Activated naive CD4-positive, alpha-beta T cell treated with anti-CD3 and anti-CD28 coated beads, Interleukin-2, amount 50 U/mL, for 24 hours (primary cell): Measurements from ENCODE around the gene KCNH1.

Experiments
- H3K27ac Mint-ChIP-seq: one replicate; pipeline ENCODE4 v1.8.0; 2021; ENCODE audit warnings: mild to moderate bottlenecking, mixed read lengths
- H3K27me3 Mint-ChIP-seq: one replicate; pipeline ENCODE4 v1.8.0; 2021; ENCODE audit warnings: mixed read lengths
- H3K36me3 Mint-ChIP-seq: one replicate; pipeline ENCODE4 v1.8.0; 2021; ENCODE audit warnings: mixed read lengths
- H3K4me1 Mint-ChIP-seq: one replicate; pipeline ENCODE4 v1.8.0; 2021; ENCODE audit warnings: mixed read lengths
- H3K4me3 Mint-ChIP-seq: one replicate; pipeline ENCODE4 v1.8.0; 2021; ENCODE audit warnings: mild to moderate bottlenecking, mixed read lengths
- H3K9me3 Mint-ChIP-seq: one replicate; pipeline ENCODE4 v1.8.0; 2021; ENCODE audit warnings: mixed read lengths

Gene KCNH1

GRCh38 chr1:211133836-211134669, at the start of gene KCNH1:
Gene KCNH1 (minus strand): TSS chr1:211134148. CDS start chr1:211133945, 203 bp downstream.
- Mint-ChIP-seq H3K36me3 (no peaks in the 10 kb centered on the region), H3K4me1 (peaks cover 7% of the 10 kb centered on the region), H3K4me3 (peak within 1 kb of the TSS; percentile 72), H3K27ac (no peak within 1 kb of the TSS), H3K9me3 (no peaks in the 10 kb centered on the region), H3K27me3 (peaks cover 39% of the 10 kb centered on the region)

DNA sequence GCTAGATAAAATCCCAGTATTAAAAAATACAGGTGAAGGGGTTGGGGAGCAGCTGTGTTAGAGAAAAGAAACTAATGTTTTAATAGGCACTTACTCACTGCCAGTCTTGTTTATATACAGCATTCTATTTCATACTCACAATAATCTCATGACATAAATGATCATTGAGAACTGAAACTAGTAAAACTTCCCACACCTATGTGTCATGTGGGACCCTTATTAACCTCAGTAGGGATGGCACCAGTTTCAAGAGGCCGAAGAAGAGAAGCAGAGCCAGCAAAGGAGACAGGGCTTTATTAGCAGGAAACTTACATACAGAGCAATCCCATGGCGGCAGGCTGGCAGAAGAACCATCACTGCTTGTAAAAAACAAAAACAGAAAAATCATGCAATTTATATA, 48.8 kb upstream of the KCNH1 start:
- Mint-ChIP-seq H3K27ac (no peak overlapping the region), H3K4me3 (no peak overlapping the region), H3K36me3 (no peaks in the 10 kb centered on the region), H3K4me1 (no peaks in the 10 kb centered on the region), H3K9me3 (no peaks in the 10 kb centered on the region), H3K27me3 (peaks cover 4% of the 10 kb centered on the region)

DNA sequence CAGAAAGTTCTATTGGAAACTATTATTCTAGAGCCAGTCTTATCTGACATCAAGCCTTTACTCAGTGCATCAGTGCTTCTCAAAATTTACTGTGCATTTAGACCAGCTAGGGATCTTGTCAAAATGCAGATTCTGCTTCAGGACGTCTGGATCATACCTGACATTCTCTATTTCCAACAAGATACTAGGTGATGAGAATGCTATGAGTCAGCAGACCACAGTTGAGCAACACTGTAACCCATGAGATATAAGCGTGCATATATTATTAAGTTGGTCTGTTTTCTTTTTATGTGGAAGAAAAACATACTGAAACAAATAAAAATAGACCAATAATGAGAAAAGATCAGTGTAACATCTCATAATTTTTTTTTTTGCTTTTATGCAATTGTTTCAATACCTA, 40.4 kb upstream of the KCNH1 start:
- no peaks in the 10 kb centered on the region for H3K27me3 Mint-ChIP-seq
- H3K9me3 Mint-ChIP-seq: peaks cover 4% of the 10 kb centered on the region
- H3K4me1 Mint-ChIP-seq: no peaks in the 10 kb centered on the region

DNA sequence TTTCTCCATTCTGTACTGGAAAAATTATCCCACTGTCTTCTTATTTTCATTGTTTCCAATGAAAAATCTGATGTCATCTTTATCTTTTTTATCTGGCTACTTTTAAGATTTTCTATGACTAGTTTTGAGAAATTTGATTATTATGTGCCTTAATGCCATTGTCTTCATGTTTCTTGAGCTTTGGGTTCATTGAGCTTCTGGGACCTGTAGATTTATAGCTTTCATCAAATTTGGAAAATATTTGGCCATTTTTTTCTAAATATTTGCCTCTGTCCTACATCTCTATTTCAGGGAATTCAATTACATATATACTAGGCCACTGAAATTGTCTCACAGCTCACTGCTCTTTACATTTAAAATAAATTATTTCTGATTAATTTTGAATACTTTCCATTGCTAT, 38.7 kb upstream of the KCNH1 start:
- H3K4me3 Mint-ChIP-seq: no peak overlapping the region
- H3K27ac Mint-ChIP-seq: no peak overlapping the region

More for the DNA sequence above, 40.4 kb upstream of the KCNH1 start:
- no peak overlapping the region for H3K4me3 Mint-ChIP-seq
- peaks cover 4% of the 10 kb centered on the region for H3K36me3 Mint-ChIP-seq
- no peak overlapping the region for H3K27ac Mint-ChIP-seq

GRCh38 chr1:211169353-211169752, 35.4 kb upstream of the KCNH1 start:
- H3K27ac Mint-ChIP-seq: no peak overlapping the region
- peaks cover 19% of the 10 kb centered on the region for H3K9me3 Mint-ChIP-seq
- no peak overlapping the region for H3K4me3 Mint-ChIP-seq
- H3K27me3 Mint-ChIP-seq: peaks cover 7% of the 10 kb centered on the region
- no peaks in the 10 kb centered on the region for H3K4me1 Mint-ChIP-seq
- peaks cover 12% of the 10 kb centered on the region for H3K36me3 Mint-ChIP-seq

More for the DNA sequence above, 38.7 kb upstream of the KCNH1 start:
- no peaks in the 10 kb centered on the region for H3K4me1 Mint-ChIP-seq
- peaks cover 13% of the 10 kb centered on the region for H3K9me3 Mint-ChIP-seq
- peaks cover 8% of the 10 kb centered on the region for H3K36me3 Mint-ChIP-seq
- no peaks in the 10 kb centered on the region for H3K27me3 Mint-ChIP-seq

DNA sequence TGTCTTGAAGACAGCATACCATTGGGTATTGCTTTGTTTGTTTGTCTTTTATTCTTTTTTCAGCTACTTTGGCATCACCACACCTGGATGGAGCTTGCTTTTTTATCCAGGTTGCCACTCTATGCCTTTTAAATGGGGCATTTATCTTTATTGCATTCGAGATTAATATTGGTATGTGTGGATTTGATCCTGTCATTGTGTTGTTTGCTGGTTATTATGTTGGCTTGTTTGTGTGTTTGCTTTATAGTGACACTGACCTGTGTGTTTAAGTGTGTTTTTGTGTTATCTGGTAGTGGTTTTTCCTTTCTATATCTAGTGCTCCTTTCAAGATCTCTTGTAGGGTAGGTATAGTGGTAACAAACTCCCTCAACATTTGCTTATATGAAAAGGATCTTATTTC, 24.9 kb upstream of the KCNH1 start:
- peaks cover 5% of the 10 kb centered on the region for H3K4me1 Mint-ChIP-seq
- H3K9me3 Mint-ChIP-seq: peaks cover 7% of the 10 kb centered on the region
- H3K4me3 Mint-ChIP-seq: no peak overlapping the region
- no peak overlapping the region for H3K27ac Mint-ChIP-seq
- peaks cover 4% of the 10 kb centered on the region for H3K27me3 Mint-ChIP-seq
- peaks cover 1% of the 10 kb centered on the region for H3K36me3 Mint-ChIP-seq

DNA sequence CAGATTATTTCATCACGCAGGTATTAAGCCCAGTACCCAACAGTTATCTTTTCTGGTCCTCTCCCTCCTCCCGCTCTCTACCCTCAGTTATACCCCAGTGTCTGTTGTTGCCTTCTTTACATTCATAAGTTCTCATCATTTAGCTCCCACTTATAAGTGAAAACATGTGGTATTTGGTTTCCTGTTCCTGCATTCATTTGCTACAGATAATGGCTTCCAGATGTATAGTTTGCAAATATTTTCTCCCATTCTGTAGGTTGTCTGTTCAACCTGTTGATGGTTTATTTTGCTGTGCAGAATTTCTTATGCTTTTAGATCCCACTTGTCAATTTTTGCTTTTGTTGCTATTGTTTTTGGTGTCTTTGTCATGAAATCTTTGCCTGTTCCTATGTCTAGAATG, 21.1 kb upstream of the KCNH1 start:
- Mint-ChIP-seq H3K27ac (no peak overlapping the region), H3K4me1 (peaks cover 5% of the 10 kb centered on the region), H3K36me3 (peaks cover 1% of the 10 kb centered on the region), H3K9me3 (peaks cover 7% of the 10 kb centered on the region), H3K27me3 (no peaks in the 10 kb centered on the region), H3K4me3 (no peak overlapping the region)

DNA sequence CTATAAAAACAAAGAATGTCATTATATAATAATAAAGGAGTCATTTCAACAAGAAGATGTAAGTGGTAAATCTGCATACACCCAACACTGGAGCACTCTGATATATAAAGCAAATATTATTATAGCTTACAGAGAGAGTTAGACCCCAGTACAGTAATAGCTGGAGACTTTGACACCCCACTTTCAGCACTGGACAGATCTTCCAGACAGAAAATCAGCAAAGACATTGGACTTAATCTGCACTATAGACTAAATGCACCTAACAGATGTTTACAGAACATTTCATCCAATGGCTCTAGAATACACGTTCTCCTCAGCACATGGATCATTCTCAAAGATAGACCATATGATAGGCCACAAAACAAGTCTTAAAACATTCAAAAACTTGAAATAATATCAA, 20.0 kb upstream of the KCNH1 start:
- Mint-ChIP-seq H3K27ac (no peak overlapping the region), H3K9me3 (peaks cover 7% of the 10 kb centered on the region), H3K4me1 (peaks cover 5% of the 10 kb centered on the region), H3K27me3 (peaks cover 1% of the 10 kb centered on the region), H3K4me3 (no peak overlapping the region), H3K36me3 (peaks cover 1% of the 10 kb centered on the region)

- Mint-ChIP-seq H3K27ac (no peak overlapping the region), H3K27me3 (peaks cover 4% of the 10 kb centered on the region), H3K4me1 (no peaks in the 10 kb centered on the region)
Measured at GRCh38 chr1:211148366-211148765, 14.4 kb upstream of the KCNH1 start.

DNA sequence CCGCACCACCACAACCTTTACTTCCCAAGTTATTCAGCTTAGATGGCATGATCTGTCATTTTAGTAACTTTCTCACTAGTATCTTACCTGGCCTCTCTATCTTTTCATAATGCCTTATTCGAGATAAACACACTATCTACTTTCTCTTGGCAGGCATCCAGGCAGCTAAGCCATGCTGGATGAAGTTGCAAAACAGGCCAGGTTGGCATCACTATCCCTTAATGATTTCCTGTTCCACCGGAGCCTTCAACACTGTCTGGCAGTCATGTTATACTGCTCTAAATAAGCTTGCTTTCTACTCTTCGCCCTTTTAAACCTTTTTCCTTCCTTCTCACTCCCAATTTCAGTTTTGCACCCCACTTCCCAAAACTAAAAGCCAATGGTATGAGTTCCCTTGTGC, 12.0 kb upstream of the KCNH1 start:
- Mint-ChIP-seq H3K4me3 (no peak overlapping the region), H3K27me3 (peaks cover 15% of the 10 kb centered on the region), H3K27ac (no peak overlapping the region), H3K36me3 (no peaks in the 10 kb centered on the region), H3K9me3 (no peaks in the 10 kb centered on the region), H3K4me1 (no peaks in the 10 kb centered on the region)

More at GRCh38 chr1:211148366-211148765, 14.4 kb upstream of the KCNH1 start:
- H3K4me3 Mint-ChIP-seq: no peak overlapping the region
- H3K36me3 Mint-ChIP-seq: no peaks in the 10 kb centered on the region
- H3K9me3 Mint-ChIP-seq: no peaks in the 10 kb centered on the region

- Mint-ChIP-seq H3K9me3 (no peaks in the 10 kb centered on the region), H3K4me3 (no peak overlapping the region), H3K36me3 (peaks cover under 1% of the 10 kb centered on the region), H3K27me3 (peaks cover 43% of the 10 kb centered on the region), H3K27ac (no peak overlapping the region), H3K4me1 (peaks cover 7% of the 10 kb centered on the region)
Measured at GRCh38 chr1:211135342-211135950, 1.5 kb upstream of the KCNH1 start.

DNA sequence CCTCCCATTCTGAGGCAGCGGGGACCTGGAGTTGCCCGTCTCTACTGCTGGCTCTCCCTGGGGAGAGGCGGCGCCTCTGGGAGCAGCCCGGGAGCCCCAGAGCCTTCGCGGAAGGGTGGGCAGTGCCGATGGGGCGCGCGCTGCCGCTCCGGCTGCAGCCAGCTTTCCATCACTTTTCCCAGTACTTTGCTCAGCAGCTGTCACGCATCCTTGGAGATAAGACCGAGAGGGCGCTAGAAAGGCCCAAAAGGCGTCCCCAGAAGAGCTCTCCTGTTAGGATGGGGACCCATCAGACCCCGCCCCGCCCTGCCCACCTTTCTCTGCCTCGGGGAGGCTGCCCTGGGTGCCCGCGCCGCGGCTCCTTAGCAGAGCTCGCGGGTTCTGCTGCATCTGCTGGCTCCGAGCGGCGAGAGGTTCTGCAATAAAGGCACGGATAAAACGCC, 534 bp downstream of the KCNH1 start:
- Mint-ChIP-seq H3K4me1 (peaks cover 7% of the 10 kb centered on the region), H3K36me3 (no peaks in the 10 kb centered on the region), H3K4me3 (peak overlapping the region; percentile 72), H3K9me3 (no peaks in the 10 kb centered on the region), H3K27ac (no peak overlapping the region), H3K27me3 (peaks cover 34% of the 10 kb centered on the region)

DNA sequence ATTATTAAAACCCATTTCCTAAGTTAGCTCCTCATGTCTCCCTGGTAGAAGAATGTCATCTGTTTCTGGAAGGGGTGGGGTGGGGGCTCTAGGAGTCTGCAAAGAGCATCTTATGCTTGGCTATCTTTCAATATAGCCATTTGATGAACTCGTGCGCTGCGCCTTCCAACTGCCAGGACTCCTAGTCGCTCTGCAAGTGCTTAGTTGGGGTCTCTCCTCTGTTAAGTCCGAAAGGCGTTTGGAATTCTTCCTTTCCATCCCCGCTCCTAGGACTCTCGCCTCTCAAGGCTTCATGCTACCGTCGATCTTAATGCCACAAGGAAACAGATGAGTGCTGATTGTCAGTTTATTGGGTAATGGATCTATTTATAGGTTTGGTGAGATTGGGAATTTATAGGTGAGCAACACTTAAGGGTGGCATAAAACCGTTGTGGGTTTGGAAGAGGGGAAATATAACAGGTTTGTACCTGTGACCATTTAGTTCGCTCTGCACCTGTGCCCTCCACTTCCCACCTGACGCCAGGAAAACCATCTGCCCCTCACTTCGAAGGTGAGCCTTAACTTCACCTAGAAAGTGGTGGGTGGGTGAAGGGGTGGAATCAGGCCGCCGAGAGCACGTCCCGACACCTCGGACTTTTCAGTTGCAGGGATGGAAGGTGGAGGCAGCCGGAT, 1.1 kb downstream of the KCNH1 start:
- Mint-ChIP-seq H3K27ac (no peak overlapping the region), H3K4me3 (peak overlapping the region; percentile 27), H3K4me1 (peaks cover 7% of the 10 kb centered on the region)

GRCh38 chr1:211129776-211130175, 4.2 kb downstream of the KCNH1 start:
- Mint-ChIP-seq H3K4me1 (peaks cover 4% of the 10 kb centered on the region), H3K27ac (no peak overlapping the region), H3K36me3 (no peaks in the 10 kb centered on the region), H3K4me3 (no peak overlapping the region), H3K9me3 (no peaks in the 10 kb centered on the region), H3K27me3 (peaks cover 25% of the 10 kb centered on the region)

More for the DNA sequence above, 1.1 kb downstream of the KCNH1 start:
- Mint-ChIP-seq H3K9me3 (no peaks in the 10 kb centered on the region), H3K27me3 (peaks cover 33% of the 10 kb centered on the region), H3K36me3 (no peaks in the 10 kb centered on the region)

DNA sequence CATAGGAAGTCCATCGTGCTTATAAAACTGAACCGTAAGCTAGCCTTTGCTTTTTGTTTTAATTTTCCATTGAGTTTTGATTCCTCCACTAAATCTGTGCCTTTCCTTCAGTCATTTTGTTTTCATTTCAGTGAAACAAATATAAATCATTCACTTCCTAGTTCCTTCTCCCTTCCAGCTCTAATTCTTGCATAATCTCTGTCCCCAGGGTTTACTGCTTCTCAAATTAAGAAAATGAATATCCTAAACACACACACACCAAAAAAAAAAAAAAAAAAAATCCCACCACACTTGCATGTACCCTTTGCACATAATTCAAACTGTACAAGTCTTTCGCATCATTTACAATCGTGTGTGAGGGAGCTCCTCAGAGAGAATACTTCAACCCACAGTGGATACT, 6.8 kb downstream of the KCNH1 start:
- H3K36me3 Mint-ChIP-seq: no peaks in the 10 kb centered on the region
- peaks cover 26% of the 10 kb centered on the region for H3K27me3 Mint-ChIP-seq
- no peak overlapping the region for H3K27ac Mint-ChIP-seq
- no peaks in the 10 kb centered on the region for H3K4me1 Mint-ChIP-seq
- no peaks in the 10 kb centered on the region for H3K9me3 Mint-ChIP-seq
- H3K4me3 Mint-ChIP-seq: no peak overlapping the region

DNA sequence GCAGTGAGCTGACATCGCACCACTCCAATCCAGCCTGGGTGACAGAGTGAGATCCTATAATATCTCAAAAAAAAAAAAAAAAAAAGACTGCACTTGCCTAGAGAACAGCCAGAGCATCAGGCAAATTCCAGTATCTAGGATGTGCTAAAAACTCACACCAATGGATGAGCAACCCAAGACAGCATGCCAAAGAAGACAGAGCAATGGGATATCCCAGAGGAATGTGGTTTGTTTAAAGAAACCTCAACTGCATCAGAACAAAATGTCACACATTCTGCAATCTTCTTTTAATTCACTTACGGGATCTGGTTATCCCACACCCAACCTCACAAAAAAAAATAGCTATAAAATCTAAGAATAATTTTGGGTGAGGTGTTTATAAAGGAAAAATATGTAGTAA, 7.3 kb downstream of the KCNH1 start:
- H3K36me3 Mint-ChIP-seq: no peaks in the 10 kb centered on the region
- no peak overlapping the region for H3K4me3 Mint-ChIP-seq
- no peaks in the 10 kb centered on the region for H3K9me3 Mint-ChIP-seq
- H3K27ac Mint-ChIP-seq: no peak overlapping the region
- peaks cover 23% of the 10 kb centered on the region for H3K27me3 Mint-ChIP-seq
- no peaks in the 10 kb centered on the region for H3K4me1 Mint-ChIP-seq
